GM19025 (cell line): Measurements from ENCODE around the gene ADGRG1.

Experiments
- ATAC-seq: cut with Tn5 transposase; IDR thresholded peaks from one replicate; pipeline ENCODE4 v1.9.1; 2021; ENCODE audit warnings: mild to moderate bottlenecking, low read depth, moderate library complexity; ENCODE audit not compliant: unreplicated experiment

The ADGRG1 gene

GRCh38 chr16:57680842-57681375 is 52.5 kb downstream of the ADGRG1 start:
- no peak for ATAC-seq

DNA sequence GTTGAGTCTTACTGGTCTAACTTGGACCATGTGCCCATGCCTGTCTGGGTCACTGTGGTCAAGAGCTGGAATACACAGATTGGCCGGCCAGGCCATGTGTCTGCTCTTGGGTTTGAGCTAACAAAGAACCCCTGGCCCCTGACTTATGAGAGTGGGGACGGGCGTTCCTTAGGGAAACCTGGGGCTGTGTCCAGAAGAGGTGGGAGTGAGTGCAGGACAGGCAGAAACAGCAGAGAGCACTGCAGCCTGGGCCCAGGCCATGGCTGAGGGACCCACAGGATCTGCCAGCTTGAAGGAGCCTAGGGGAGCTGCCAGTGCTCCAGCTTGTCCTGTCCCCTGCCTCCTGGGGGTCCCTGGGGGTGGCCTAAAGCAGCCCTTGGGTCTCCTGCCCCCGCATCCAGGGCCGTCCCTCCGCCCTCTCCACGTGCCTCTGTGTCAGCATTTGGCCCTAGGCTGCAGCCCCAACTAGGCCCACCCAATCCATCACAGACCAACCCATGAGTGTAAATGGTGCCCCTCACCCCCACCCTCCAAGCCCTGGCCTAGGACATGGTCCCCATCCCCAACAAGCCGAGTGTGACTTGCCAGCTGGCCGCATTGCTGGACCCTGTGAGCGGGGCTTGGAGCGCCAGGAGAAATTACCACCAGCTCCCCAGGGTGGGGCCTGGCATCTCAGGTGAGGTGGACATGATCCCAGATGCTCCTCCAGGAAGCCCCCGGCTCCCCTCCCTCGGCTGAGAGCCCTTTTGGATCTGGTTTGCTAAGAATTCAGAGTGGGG is 53.7 kb downstream of the ADGRG1 start:
- no peak for ATAC-seq

DNA sequence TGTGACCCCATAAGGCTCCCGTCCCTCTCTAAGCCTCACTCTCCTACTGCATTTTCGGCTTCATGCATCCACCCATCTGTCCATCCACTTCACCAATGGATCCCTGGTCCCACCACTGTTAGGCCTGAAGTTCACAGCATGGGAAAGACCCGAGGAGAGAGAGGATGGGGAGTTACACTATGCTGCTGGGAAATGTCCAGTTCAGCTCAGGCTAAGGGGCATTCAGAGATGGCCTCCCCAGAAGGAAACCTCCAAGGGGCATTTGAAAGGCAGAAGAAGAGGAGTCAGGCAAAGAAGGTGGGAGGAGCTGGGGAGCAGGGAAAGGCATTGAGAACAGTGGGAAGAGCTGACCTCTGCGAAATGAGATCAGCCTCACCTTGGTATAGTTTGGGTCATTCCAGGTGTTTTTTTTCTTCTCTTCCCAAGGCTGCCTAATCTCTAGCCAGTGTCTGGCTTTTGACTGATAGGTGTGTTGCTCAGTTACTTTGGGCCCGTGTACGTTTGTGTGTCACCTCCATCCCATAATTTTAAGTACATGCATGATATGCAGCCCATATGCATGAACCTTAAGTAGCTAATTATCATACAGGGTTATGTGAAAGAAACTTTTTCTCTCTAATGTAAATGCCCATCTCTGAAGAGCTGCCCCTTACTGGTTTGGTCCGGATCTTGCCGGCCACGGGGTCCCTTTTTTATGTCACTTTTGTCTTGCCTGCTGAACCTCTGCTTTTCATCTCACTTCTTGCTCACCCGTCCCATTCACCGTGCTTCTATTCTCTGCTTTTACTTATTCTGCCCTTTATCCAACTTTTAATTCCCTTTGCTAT is 54.6 kb downstream of the ADGRG1 start:
- ATAC-seq = no peak

DNA sequence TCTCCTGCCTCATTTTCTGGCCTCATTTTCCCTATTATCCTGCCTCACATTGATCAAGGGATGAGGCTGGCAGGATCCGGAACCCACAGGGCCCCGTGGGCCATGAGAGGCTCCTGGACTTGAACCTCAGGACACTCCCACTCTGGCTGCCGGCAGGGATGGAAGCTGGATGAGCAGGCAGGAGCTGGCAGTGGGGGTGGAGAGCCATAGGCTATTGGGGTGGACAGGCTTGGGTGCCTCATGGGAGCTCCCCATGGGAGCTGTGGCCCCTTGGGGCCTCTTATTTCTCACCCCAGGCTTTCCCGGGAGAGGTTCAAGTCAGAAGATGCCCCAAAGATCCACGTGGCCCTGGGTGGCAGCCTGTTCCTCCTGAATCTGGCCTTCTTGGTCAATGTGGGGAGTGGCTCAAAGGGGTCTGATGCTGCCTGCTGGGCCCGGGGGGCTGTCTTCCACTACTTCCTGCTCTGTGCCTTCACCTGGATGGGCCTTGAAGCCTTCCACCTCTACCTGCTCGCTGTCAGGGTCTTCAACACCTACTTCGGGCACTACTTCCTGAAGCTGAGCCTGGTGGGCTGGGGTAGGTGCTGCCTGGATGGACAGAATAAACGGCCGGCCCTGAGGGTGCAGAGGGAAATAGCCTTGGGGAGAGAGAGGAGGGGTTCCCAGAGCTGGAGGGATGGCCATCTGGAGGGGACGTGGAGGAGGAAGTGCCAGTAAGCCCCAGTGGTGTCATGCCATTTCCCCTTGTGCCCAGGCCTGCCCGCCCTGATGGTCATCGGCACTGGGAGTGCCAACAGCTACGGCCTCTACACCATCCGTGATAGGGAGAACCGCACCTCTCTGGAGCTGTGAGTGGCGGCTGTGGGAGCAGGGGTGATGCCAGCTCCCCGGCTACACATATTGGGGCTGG is 55.5 kb downstream of the ADGRG1 start:
- no peak for ATAC-seq

DNA sequence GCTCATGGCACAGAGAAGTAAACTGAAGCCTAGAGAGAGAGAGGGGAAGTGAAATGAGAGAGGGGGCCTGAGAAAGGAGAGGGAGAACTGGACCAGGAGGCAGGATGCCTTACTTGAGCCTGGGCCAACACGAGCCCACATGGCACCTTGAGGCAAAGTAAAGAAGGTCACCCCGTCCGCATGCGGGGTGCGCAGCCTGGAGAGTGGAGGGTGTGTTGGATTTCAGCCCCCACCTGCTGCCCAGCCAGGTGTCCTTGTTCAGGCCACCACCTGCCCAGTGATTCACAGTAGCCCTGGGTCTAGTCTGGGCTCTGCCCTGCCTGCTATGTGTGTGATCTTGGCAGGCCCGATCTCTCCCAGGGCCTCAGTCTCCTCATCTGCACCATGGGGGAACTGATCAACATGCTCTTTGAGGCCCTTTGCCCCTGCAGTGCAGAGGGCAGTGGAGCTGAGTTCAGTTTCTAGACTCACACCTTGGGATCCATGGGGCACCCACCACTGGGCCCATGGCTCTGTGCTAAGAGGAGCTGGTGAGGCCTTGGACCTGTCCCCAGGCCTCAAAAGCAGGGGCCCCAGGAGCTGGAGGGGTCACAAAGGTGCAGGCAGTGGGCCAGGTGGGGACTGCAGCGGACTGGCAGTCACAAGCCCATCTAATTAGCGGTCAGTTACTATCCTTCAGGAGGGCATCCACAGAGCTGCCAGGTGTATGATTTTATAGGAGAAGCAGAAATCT is 56.4 kb downstream of the ADGRG1 start:
- no peak for ATAC-seq

- ATAC-seq = no peak
Observed at GRCh38 chr16:57685633-57686032, 57.2 kb downstream of the ADGRG1 start.

GRCh38 chr16:57686577-57686976 is 58.1 kb downstream of the ADGRG1 start:
- no peak for ATAC-seq

DNA sequence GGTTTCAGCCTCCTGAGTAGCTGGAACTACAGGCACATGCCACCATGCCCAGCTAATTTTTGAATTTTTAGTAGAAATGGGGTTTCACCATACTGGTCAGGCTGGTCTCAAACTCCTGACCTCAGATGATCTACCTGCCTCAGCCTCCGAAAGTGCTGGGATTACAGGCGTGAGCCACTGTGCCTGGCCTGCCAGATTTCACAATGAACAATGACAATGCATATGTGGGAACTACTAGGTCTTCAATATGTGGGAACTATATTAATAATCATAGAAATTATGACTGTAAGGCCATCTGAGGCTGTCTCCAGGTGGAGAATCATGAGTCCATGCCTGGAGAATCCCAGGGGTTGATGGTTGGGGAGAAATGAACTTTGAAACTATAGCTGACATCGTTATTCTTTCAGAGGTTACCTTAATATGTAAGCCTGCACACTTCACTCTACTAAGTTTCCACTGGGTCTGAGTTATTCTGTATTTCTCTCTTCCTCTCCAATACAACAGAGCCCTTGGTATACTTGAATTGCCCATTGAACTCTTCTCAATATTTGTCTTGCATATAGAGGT is 59.0 kb downstream of the ADGRG1 start:
- ATAC-seq = no peak

DNA sequence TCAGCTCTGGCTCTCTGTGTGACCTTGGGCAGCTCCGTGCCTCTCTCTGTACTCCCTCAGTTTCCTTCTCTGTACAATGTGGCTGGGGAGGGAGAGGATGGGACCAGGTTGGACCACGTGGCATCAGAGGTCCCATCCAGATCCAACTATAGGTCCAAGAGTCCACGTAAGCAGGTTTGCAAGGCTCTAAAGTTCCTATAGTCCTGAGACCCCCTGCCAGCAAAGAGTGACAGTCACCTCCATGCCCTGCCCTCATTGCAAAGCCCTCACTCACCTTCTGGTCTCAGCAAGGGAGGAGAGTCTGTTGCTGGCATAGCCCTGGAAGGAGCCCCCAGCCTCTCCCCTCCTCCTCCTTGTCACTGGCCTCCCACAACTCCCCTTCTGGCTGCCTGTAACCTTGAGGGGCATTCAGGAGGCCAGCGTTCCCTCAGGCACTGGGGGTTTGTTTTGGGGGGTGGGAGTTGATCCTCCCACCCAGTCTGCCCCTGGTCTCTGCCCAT is 60.1 kb downstream of the ADGRG1 start:
- ATAC-seq = no peak

DNA sequence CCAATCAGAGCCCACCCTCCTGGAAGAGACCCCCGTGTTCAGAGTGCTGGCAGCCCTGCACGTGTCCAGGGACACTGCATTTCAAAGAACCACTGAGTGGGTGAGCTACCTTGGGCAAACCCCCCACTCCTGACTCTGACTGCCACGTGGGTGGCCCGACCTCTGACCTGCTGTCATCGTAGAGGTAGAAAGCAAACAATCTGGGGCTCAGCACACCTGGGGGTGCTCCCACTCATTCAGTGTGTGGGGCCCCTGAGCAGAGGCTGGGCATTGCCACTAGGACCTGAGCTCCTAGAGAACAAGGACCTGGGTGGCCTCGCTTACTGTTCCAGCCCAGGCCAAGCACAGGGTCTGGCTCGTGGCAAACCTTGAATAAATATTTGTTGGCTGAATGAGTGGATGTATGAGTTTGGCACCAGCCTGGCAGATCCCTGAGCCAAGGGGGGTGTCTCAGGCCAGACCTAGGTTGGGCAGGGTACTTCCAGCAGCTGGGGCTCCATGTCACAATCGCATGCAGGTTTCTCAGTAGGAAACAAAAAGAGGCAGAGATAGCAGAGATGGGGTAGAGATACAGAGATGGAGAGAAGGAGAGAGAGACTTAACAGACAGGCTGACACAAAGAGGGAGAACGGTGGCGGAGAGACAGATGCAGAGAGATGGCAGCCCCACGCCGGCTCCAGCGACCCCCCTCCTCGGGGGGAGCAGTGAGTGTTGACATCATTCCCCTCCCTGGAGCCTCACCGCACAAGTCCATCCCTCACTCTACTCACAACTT is 60.7 kb downstream of the ADGRG1 start:
- no peak for ATAC-seq

DNA sequence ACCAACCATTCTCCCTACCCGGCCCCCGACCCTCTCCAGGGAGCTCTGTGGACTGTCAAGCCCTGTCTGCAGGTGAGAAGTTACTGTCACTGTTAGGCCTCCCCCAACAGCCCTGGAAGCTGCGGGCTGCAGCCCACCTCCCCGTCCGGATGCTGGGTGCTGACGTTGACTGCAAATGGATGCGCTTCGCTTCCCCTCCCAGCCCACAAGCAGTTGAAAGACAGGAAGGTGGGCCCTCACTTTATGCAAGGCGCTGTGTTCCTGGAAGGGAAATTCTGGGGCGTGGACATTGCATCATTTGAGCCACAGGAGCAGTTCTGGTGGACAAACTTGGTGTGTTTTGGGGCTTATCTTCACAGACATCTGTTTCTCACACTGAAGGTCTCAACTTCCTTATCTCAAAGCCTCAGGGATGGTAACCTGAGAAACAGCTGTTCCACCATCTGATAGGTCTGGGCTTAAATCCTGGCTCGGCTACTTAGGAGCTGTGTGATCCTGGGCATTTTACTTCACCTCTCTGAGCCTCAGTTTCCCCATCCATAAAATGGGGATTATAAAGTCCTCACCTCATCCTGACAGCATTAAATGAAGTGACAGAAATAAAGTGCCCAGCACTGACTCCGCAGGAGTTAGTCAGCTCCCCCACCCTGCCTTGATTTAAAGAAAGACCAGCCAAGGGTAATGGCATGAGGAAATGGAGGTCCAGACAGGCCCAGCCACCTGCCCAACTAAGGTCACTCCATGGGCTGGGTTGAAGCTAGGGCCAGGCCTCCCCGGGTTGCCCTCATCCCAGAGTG is 61.5 kb downstream of the ADGRG1 start:
- no peak for ATAC-seq

- no peak for ATAC-seq
Observed at GRCh38 chr16:57690782-57691471, 62.5 kb downstream of the ADGRG1 start.

- no peak for ATAC-seq
Observed at GRCh38 chr16:57692636-57693035, 64.2 kb downstream of the ADGRG1 start.

DNA sequence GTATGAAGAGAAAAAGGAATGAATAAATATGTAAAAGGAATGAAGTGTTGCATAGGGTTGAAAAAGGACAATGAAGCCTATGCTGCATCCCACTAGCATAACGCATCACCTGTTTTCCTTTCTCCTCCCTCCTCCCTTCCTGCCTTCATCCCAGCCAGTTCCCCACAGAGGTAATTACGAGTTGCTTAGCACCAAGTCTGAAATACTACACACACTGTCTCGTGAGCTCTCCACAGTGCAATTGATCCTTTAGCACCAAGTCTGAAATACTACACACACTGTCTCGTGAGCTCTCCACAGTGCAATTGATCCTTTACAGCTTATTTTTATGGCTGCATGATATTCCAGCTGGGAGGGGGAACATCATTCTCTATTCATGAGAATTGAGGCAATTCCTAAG is 65.1 kb downstream of the ADGRG1 start:
- ATAC-seq = no peak

DNA sequence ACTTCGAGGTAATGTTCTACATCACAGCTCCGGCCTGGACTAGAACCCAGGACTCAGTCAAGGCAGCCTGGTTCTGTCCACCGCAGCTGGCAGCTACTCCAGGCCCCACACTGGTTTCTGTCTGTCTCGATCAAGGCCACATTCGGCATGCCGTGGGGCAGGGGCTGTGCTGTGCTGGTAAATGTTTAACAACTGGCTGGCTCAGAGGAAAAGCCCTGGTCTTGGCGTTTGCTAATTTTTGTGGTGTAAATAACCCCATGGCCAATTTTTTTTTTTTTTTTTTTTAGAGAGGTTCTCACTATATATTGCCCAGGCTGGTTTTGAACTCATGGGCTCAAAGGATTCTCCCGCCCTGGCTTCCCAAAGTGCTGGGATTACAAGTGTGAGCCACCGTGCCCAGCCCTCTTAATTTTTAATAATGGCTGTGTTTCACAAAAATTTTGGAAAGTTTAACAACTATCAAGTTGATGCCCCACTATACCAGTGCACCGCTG is 65.8 kb downstream of the ADGRG1 start:
- no peak for ATAC-seq

- ATAC-seq = no peak
Observed at GRCh38 chr16:57694725-57695679, 66.6 kb downstream of the ADGRG1 start, which contains the start of gene DRC7. Gene DRC7, plus strand, starts transcription at chr16:57694806. Its CDS starts 3,144 bp downstream, at chr16:57697950.
